T-helper 1 cell treated with Interleukin-12 subunit alpha and Interleukin-12 subunit beta and Interleukin-4 antibody, amounts not matched to agents 30 μg/mL and 1 μg/mL, for 36 hours (primary cell): ENCODE results near the gene DGCR8.

Experiments used
- H3K27ac Mint-ChIP-seq: one replicate; pipeline ENCODE4 v1.8.0; 2021; ENCODE audit warnings: mild to moderate bottlenecking, mixed read lengths
- H3K27me3 Mint-ChIP-seq: one replicate; pipeline ENCODE4 v1.8.0; 2021; ENCODE audit warnings: low read depth, mixed read lengths
- H3K36me3 Mint-ChIP-seq: one replicate; pipeline ENCODE4 v1.8.0; 2021; ENCODE audit warnings: low read depth, mixed read lengths
- H3K4me1 Mint-ChIP-seq: one replicate; pipeline ENCODE4 v1.8.0; 2021; ENCODE audit warnings: low read depth, mixed read lengths
- H3K4me3 Mint-ChIP-seq: one replicate; pipeline ENCODE4 v1.8.0; 2021; ENCODE audit warnings: mild to moderate bottlenecking, moderate library complexity, mixed read lengths
- H3K9me3 Mint-ChIP-seq: one replicate; pipeline ENCODE4 v1.8.0; 2021; ENCODE audit warnings: mixed read lengths

The DGCR8 gene

DNA sequence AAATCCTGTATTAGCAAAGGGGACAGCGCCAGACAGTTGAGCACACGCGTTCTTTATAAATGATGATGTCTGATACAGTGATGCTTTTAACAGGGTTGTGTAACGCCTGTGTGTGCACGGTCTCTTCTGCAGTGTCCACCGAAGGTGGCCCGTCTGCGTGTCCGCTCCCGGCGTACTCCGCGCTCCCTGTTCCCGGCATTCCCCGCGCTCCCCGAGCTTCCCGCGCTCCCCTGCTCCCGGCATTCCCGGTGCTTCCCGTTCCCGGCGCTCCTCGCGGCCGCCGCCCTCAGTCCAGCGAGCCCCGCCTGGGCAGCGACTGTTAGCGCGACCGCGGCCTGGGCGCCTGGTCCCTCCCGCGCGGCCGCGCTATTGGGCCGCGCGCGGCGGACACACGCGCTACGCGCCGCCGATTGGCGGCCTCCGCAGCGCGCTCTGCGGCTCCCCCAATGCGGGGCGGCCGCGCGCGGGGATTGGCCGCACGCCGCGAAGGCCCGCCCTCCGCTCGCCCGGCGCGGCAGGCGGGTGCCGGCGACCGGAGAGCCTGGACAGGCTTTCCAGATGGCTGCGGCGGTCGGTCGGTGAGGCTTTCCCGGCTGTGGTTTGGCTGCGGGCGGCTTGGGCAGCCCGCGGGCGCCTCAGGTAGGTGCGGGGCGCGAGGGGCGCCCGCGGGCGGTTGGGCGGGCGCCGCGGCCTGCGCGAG, at the start of gene DGCR8:
Gene DGCR8 (plus strand): TSS at position 497 of the 700 bp plus-strand sequence. CDS start 5,723 bp downstream, outside the sequence.
- Mint-ChIP-seq H3K27me3 (no peaks in the 10 kb centered on the region), H3K27ac (peak within 1 kb of the TSS; percentile 79), H3K4me1 (peaks cover 33% of the 10 kb centered on the region), H3K9me3 (no peaks in the 10 kb centered on the region), H3K36me3 (peaks cover 4% of the 10 kb centered on the region), H3K4me3 (peak within 1 kb of the TSS; percentile 86)

DNA sequence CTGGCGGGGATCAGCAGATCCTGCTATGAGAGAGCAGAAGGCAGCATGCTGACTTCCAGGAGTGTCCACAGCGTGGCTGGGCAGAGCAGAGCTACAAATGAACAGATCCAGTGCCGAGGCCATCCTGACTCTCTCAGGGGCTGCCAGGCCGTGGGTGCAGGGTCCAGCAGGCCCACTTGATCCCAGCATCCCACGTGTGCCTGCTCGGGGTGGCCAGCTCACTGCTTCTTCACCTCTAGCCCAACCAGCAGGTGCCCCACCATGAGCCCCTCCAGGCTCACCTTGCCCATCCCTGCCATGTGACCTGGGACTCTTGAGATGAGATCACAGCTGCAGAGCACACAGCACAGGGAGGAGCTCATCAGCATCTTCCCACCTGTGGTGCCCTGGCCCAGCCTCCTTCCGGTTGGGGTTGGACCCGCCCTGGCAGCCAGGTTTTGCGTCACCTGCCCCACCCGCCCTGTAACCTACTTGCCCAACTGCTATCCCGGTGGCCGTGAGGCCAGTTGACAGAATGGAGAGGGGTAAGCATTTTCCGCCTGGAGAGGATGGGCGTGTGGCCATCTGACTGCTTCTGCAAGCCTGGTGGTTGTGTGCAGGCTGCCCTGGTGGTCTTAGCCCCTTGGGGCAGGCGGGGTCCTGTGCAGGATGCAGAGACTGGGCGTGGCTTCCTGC, 48.2 kb upstream of the DGCR8 start:
- H3K9me3 Mint-ChIP-seq: no peaks in the 10 kb centered on the region
- H3K27ac Mint-ChIP-seq: no peak overlapping the region
- H3K4me1 Mint-ChIP-seq: peaks cover 10% of the 10 kb centered on the region
- no peaks in the 10 kb centered on the region for H3K27me3 Mint-ChIP-seq
- no peak overlapping the region for H3K4me3 Mint-ChIP-seq
- H3K36me3 Mint-ChIP-seq: peaks cover 6% of the 10 kb centered on the region

DNA sequence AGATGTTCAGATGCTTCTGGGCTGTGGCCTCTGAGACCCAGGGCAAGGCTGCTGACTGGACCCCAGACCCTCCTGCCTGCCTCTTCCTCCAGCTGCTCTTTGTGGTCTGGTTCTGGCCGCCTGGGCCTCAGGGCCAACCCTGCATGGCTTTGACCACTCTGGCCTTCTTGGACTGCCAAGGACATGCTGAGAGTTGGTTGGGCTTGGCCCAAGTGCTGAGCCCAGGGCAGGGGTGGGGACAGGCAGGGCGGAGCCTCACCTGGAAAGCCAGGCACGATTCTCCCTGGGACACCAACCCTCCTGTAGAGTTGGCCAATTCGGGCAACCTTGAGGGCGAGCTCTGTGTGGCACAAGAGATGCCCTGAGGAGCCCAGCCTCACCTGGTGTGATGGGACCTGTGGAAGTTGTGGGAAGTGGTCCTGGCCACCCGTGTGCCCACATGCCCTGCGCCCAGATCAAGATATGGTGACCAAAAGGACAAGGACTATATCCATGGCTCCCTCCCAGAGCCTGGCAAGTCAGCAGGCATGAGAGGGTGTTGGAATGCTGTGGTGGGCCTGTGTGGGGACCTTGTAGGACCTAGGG, 47.5 kb upstream of the DGCR8 start:
- no peaks in the 10 kb centered on the region for H3K27me3 Mint-ChIP-seq
- H3K9me3 Mint-ChIP-seq: no peaks in the 10 kb centered on the region
- H3K4me3 Mint-ChIP-seq: no peak overlapping the region
- H3K27ac Mint-ChIP-seq: no peak overlapping the region
- H3K36me3 Mint-ChIP-seq: peaks cover 11% of the 10 kb centered on the region
- H3K4me1 Mint-ChIP-seq: peaks cover 12% of the 10 kb centered on the region

DNA sequence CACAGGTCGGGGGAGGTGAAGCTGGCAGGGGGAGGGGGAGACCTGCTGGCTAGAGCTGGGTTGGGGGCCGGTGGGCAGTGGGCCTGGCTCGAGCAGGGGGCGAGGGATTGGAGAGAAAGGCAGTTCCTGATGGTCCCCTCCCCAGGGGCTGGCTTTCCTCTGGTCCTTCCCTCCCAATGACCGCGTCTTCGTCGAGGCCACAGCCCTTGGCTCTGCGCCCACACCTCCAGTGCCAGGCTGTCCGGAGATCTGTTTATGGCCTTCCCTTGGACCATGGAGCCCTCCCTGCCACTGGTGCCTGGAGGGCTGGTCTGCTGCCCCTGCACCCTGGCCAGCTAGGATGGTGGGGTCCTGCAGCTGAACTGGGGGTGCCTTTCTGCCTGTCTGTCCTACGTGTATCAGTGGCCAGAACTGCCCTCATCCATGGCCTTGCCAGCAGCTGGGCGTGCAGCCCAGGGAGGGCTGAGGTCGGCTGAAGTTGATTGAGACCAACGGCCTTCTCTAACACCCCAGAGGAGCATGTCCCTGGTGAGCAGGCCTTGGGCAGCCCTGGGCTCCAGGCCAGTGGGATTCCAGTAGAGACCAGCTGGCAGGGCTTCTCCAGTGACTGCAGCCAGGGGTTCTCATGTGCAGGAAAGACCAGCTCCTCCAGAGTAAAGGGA, 46.9 kb upstream of the DGCR8 start:
- no peak overlapping the region for H3K4me3 Mint-ChIP-seq
- peaks cover 15% of the 10 kb centered on the region for H3K36me3 Mint-ChIP-seq
- peaks cover 12% of the 10 kb centered on the region for H3K4me1 Mint-ChIP-seq
- H3K9me3 Mint-ChIP-seq: no peaks in the 10 kb centered on the region
- H3K27me3 Mint-ChIP-seq: no peaks in the 10 kb centered on the region
- no peak overlapping the region for H3K27ac Mint-ChIP-seq

DNA sequence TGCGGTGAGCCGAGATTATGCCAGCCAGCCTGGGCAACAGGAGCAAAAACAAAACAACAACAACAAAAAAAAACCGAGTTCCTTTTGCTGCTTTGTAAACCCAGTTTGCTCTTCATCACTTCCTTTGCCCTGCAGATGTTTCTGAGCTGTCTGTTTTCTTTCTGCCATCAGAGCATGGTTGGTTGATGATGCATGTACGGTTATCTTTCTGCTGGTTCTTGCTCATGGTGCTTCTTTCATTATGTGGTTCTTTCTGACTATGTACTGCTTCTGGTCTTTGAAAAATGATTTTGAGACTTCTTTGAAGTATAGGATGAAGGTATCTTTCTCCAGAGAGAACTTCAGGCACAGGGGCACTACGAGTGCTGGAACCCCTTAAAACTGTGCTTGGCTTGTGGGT, 45.9 kb upstream of the DGCR8 start:
- H3K27ac Mint-ChIP-seq: no peak overlapping the region
- no peaks in the 10 kb centered on the region for H3K27me3 Mint-ChIP-seq
- H3K36me3 Mint-ChIP-seq: peaks cover 17% of the 10 kb centered on the region
- H3K4me3 Mint-ChIP-seq: no peak overlapping the region
- peaks cover 12% of the 10 kb centered on the region for H3K4me1 Mint-ChIP-seq
- no peaks in the 10 kb centered on the region for H3K9me3 Mint-ChIP-seq

DNA sequence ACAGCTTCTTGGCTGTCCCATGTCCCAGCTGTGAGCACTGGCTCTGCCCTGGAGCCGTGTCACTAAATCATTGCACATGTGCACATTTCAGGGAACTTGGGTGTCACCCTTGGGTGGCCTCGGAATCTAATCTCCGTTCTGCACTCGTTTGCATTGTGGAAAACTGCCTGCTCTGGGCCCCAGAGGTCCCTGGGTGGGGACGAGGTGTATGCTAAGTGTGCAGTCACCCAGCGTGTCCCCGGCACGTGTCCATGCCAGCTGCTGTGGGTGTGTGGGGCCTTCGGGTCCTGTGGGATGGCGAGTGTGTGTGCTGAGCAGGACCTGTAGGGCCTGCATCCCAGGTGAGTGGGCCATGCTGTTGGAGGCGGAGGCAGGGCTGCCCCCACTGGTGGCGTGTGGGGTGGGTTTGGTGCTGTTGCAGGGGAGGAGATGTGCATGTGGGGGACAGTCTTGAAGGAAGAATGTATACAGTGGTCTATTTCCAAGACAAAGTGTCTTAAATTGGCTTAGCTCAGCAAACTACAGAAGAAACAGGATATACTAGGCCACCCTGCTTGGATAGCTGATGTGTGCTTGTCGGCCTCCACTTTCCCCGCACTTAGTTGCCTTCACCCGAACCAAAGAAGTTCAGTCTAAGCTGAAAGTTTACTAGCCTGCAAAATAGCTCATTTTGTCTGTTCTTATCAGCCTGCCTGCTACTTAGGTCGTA, 44.5 kb upstream of the DGCR8 start:
- H3K4me3 Mint-ChIP-seq: no peak overlapping the region
- H3K27me3 Mint-ChIP-seq: no peaks in the 10 kb centered on the region
- peaks cover 12% of the 10 kb centered on the region for H3K4me1 Mint-ChIP-seq
- peaks cover 23% of the 10 kb centered on the region for H3K36me3 Mint-ChIP-seq
- H3K9me3 Mint-ChIP-seq: no peaks in the 10 kb centered on the region
- no peak overlapping the region for H3K27ac Mint-ChIP-seq

DNA sequence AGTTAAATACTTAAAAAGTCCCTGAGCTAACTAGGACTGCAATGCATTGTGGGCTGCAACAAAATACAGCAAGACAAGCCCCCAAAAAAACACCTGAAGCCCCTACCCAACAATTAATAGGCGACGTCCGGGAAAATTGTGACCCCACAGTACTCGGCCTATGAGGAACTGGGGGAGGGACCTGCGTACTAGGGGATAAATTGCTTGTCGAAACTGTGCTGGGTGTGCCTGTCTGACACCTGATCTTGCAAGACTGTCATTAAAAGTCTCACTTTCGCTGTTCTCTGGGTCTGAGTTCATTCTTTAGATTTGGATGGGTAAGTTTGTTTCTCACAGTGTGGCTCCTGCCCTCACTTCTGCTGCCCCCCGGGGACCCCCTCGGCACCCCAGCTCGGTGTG, 44.0 kb upstream of the DGCR8 start:
- Mint-ChIP-seq H3K4me3 (no peak overlapping the region), H3K36me3 (peaks cover 23% of the 10 kb centered on the region), H3K9me3 (no peaks in the 10 kb centered on the region), H3K27me3 (no peaks in the 10 kb centered on the region), H3K4me1 (peaks cover 12% of the 10 kb centered on the region), H3K27ac (no peak overlapping the region)

DNA sequence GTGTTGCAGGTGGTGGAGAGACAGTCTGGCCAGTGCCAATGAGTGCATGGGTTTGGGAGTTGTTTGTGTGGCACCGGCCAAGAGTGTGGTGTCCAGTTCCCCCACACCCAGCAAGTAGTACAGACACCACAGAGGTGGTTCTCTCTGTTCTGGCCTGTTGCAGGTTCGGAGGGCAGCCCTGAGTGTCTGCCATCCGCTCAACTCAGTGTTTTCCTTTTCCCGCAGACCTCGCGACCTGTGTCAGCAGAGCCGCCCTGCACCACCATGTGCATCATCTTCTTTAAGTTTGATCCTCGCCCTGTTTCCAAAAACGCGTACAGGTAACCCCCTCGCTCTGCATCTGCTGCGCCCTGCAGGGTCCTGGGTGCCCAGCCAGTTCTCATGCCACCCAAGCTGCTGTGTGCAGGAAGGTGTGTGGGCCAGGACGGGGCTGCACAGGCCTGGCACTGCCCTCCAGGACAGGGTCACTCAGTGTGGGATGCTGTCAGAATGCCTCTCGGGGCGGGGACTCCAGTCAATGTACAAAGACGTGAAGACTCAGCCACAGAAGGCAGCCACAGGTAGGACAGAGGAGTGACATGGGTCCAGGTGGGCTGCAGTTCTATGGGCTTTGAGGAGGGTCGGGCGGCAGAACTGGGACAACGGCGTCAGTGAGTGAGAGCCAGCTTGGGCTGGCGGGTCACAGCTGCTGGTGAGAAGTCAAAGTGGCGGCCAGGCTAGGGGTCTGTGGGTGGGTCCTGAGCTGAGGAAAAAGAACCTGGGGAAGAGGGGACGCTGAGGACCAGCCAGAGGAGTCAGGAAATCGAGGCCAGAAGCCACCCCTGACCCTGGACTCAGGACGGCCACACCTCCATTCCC, 43.3 kb upstream of the DGCR8 start:
- peaks cover 8% of the 10 kb centered on the region for H3K4me1 Mint-ChIP-seq
- no peaks in the 10 kb centered on the region for H3K27me3 Mint-ChIP-seq
- H3K36me3 Mint-ChIP-seq: peaks cover 23% of the 10 kb centered on the region
- H3K27ac Mint-ChIP-seq: no peak overlapping the region
- no peak overlapping the region for H3K4me3 Mint-ChIP-seq
- H3K9me3 Mint-ChIP-seq: no peaks in the 10 kb centered on the region

DNA sequence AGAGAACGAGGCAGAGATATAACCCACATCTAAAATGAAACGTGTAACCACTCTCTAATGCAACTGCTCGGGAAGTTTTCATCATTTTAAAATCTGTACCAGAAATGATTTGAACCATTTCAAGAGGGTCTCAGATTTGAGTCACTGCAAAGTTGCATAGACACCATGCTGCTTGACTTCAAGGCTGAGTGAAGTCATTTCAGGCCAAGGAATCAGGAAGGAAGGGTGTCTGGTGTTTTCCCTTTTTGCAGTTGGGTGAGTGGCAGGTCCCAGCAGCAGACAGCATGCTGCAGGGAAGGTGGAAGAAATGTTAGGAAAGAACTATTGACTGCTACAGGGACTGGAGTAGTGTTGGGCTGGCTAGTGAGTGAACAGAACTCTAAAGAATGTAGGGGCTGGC, 42.6 kb upstream of the DGCR8 start:
- H3K36me3 Mint-ChIP-seq: peaks cover 23% of the 10 kb centered on the region
- H3K4me3 Mint-ChIP-seq: no peak overlapping the region
- H3K27ac Mint-ChIP-seq: no peak overlapping the region

DNA sequence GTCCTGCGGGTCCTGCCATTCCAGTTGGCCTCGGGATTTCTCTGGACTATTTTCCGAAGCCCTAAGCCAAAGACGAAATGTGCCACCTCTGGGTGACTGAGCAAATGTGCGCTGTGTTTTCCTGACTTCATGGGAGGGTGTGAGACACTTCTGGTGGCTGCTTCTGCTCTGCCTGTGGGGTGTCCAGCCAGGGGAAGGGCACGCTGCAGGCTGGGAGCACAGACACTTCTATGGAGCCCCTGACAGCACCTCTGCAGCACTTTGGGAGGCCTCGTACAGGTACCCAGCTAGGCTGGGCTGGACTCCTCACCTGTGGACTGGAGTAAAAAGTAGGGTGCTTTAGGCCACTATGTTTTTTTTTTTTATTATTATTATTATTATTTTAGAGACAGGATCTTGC, 41.5 kb upstream of the DGCR8 start:
- no peak overlapping the region for H3K27ac Mint-ChIP-seq
- H3K9me3 Mint-ChIP-seq: no peaks in the 10 kb centered on the region
- peaks cover 26% of the 10 kb centered on the region for H3K36me3 Mint-ChIP-seq
- H3K4me1 Mint-ChIP-seq: peaks cover 7% of the 10 kb centered on the region
- H3K4me3 Mint-ChIP-seq: no peak overlapping the region
- no peaks in the 10 kb centered on the region for H3K27me3 Mint-ChIP-seq

More for the DNA sequence above, 42.6 kb upstream of the DGCR8 start:
- H3K27me3 Mint-ChIP-seq: no peaks in the 10 kb centered on the region
- peaks cover 7% of the 10 kb centered on the region for H3K4me1 Mint-ChIP-seq
- H3K9me3 Mint-ChIP-seq: no peaks in the 10 kb centered on the region

DNA sequence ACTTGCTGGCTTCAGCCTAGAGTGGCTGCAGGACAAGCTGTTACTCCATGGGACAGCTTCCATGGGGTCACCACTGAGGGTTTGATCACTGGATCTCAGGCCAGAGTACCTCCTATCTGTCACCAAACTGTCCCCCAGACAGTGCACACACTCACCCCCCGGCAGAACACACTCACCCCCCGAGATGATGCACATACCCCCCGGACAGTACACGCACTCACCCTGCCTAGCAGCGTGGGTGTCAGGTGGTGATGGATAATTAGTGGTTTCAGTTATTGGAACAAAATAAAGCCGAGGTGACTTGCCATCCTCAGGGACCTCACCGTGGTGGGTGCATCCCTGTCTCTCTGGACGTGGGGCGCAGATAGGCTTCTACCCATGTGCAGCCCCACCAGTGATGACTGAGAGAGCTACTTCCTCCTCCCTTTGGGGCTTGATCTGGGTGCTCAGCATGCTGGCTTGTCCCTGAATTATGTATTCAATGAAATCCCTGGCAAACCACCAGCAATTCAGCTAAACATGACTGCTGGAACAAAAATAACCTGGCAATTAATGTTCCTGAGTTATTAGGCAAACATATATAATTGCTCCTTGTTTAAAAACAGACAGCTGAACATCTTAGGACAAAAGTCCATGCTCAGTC, 40.2 kb upstream of the DGCR8 start:
- H3K9me3 Mint-ChIP-seq: no peaks in the 10 kb centered on the region
- peaks cover 30% of the 10 kb centered on the region for H3K36me3 Mint-ChIP-seq
- no peak overlapping the region for H3K4me3 Mint-ChIP-seq
- H3K27ac Mint-ChIP-seq: no peak overlapping the region
- no peaks in the 10 kb centered on the region for H3K27me3 Mint-ChIP-seq
- H3K4me1 Mint-ChIP-seq: peaks cover 7% of the 10 kb centered on the region

DNA sequence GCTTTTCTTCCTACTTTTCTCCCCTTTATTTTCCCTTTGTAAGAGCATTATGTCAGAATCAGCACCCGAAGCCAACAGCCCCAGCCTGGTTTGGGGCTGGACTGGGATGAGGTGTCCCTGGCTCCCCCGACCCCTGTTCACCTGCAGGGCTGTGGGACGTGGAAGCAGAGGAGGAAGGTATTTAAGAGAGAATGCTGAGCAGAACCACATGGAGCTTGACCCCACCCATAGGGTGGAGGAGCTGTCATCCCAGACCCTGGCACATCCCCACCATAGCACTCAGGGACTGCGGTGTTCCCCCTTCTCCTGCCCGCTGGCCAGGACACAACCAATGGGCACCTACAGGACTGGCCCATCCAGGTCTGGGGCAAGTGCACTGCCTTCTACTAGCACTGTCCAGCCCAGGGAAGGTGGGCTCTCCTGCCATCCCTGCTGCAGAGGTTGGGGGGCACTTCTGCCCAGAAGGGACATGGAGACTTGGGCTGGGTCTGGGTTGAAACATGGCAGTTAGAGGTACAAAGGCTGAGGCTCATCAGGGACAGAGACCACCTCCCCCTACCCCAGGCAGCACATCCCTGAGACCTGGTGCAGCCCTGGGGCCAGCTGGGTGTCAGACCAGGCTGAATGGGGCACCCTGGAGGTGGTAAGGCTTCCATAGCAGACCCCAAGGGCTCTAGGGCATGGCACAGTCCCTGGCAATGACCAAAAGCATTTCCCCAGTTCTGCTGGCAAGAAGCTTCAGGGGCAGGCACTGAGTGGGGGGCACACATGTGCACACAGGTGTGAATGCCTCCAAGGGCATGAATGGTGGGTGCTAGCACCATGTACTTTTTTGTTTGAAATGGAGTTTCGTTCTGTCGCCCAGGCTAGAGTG, 39.5 kb upstream of the DGCR8 start:
- Mint-ChIP-seq H3K9me3 (no peaks in the 10 kb centered on the region), H3K36me3 (peaks cover 30% of the 10 kb centered on the region), H3K4me3 (no peak overlapping the region), H3K4me1 (peaks cover 7% of the 10 kb centered on the region), H3K27ac (no peak overlapping the region), H3K27me3 (no peaks in the 10 kb centered on the region)
